ENCODE data around the gene DIS3L2.

DNA sequence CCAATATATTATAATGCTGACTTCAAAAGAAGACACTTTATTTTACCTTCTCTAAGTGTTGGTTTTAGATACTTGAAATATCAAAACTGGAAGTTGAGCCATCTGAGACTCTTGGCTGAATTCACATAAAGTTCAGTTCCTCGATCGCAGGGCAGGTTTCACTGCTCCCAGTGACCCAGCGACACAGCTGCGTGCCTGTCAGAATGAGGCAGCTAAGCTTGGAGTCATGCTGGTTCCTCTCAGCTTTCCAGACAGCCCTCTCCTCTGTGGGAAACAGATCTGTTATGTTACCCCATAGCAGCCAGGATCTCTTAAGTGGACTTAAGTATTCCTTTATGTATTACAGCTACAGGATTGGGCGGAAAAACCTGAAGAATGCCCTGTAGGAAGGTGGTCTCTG, 274.2 kb downstream of the DIS3L2 start:
- no peak for TF ChIP-seq NFRKB (IDR thresholded peaks at IDR 0.05)
- no peak for TF ChIP-seq HDGF (IDR thresholded peaks at IDR 0.05; ENCODE audit: borderline replicate concordance)
- TF ChIP-seq TARDBP (IDR thresholded peaks at IDR 0.05) = no peak
- no peak for TF ChIP-seq SP1 (IDR thresholded peaks at IDR 0.05)
- TF ChIP-seq BHLHE40 (IDR thresholded peaks at IDR 0.05; ENCODE audit: borderline replicate concordance) = no peak
- no peak for TF ChIP-seq FOXA1 (IDR thresholded peaks at IDR 0.05)
- TF ChIP-seq PKNOX1 (IDR thresholded peaks at IDR 0.05) = peak; percentile 8; the same call in 1 of the 2 replicates
- TF ChIP-seq SUZ12 (IDR thresholded peaks at IDR 0.05) = no peak
- TF ChIP-seq ARNT (IDR thresholded peaks at IDR 0.05) = no peak
- no peak for TF ChIP-seq FOXK2 (IDR thresholded peaks at IDR 0.05)
- TF ChIP-seq ELF4 (IDR thresholded peaks at IDR 0.05) = no peak
- TF ChIP-seq ZNF384 (IDR thresholded peaks at IDR 0.05) = no peak
- no peak for TF ChIP-seq LEF1 (IDR thresholded peaks at IDR 0.05; ENCODE audit: borderline replicate concordance)
- no peak for TF ChIP-seq FOXM1 (IDR thresholded peaks at IDR 0.05; ENCODE audit: borderline replicate concordance)

All from HEK293T (cell line).